ENCODE results near the gene SNX8. TPM values are rescaled to one million over a fixed set of nuclear protein-coding genes. Genes with fewer than 3 reads are reported as not detected.

The SNX8 gene
- total and polyA plus RNA-seq, 2 of the 13 experiments (the other 11 are each of a cell fraction or from before 2014, with no cell fraction given): 20.6 to 45.2 TPM

DNA sequence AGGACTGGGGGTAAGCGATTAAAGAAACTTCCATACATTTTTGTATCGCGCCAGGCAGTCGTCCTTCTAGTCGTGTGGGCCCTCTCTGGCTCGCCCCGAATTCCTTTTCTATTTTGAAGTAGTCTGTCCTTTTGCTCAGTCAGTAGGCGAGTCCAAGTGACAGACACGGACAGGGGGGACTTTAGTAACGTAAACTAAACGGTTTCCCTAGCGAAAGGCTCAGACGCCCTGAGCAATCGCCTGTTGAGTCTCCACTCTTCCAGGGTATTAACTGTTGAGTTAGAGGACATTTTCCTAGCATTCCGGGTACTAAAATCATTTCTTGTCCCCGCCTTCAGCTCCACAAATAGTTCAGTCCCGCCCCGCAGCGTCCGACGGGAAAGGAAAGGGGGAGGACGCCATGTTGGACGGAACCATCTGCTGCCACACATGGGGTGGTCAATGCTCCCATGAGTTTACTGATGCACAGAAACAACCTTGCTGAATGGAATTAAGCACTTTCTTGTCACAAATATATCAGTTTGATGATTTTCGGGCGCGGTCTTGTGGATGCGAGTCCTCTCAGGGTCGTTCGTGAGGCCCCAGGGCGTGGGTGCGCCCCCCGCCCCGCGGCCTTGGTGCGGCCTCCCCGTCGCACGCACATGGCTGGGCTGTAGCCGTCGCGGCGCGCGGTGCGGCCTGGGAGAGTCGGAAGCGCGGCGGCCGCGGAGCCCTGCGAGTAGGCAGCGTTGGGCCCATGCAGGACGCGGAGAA is 40.1 kb upstream of the SNX8 start, which contains the start of gene EIF3B:
Gene EIF3B (plus strand): TSS at position 642 of the 753 bp plus-strand sequence. CDS start 95 bp downstream, at position 737.
- Histone ChIP-seq H4K20me1 (ENCODE audit: insufficient read depth, low read length) (peaks cover 36% of the 10 kb centered on the region), H3K27me3 (ENCODE audit: control insufficient read depth in 1 of 2, insufficient read depth in 2 of 2, low read length in 2 of 2) (no peaks in the 10 kb centered on the region; a peak in 1 of 5 replicates), H3K4me3 (replicated peaks in 1 of 3; ENCODE audit: insufficient read depth in 1 of 3, low read depth in 2 of 3, low read length in 3 of 3) (peak within 1 kb of the TSS; percentile 96 to 98 (median 97)), H3K79me2 (ENCODE audit: insufficient read depth, low read length) (peaks cover 59% of the 10 kb centered on the region), H3K9me3 (ENCODE audit: low read length) (no peaks in the 10 kb centered on the region), H3K27ac (ENCODE audit: extremely low read length, insufficient read depth, low read length) (peak within 1 kb of the TSS; percentile 100), H3K9ac (ENCODE audit: insufficient read depth, low read depth, low read length) (peak within 1 kb of the TSS; percentile 100), H3K36me3 (replicated peaks in 1 of 2; ENCODE audit: control insufficient read depth in 1 of 2, insufficient read depth in 2 of 2, low read length in 2 of 2) (peaks cover 6 to 24% of the 10 kb centered on the region in 2 experiments; a peak in 4 of 5 replicates), H3K4me1 (ENCODE audit: insufficient read depth, low read length) (peaks cover 53% of the 10 kb centered on the region), H2AFZ (ENCODE audit: low read length) (peak within 1 kb of the TSS; percentile 95), H3K4me2 (ENCODE audit: low read depth, low read length) (peak within 1 kb of the TSS; percentile 80)
- FAIRE-seq (peak; percentile 95), ATAC-seq (peak; percentile 89), DNase-seq (ENCODE audit: low spot score) (peak; percentile 87)
- POLR2A ChIA-PET: interaction anchor here (0.6 to 1.7 kb wide), 17 partner anchors 11 to 204 kb away, joined by 3 to 10 read pairs (median 5); partner anchors contain the start of genes CHST12, MAD1L1, MRM2 and NUDT1
- under 1% methylated on average over 30 of the region's 55 CpGs for WGBS (ENCODE audit: low lambda C conversion rate)
- BruUV-seq (replicated peaks): no TSS peak
- in situ Hi-C loops (cut with HindIII; ENCODE audit: extremely low pct_ligation_motif_present, low pct_unique_long_range_greater_than_20kb) (no loop called here), intact Hi-C loops (cut with micrococcal nuclease; ENCODE audit: unreplicated experiment) (loop anchor here (2.0 kb wide), 1 partner anchor 112 kb away; the partner anchor contains the start of genes MRM2 and NUDT1)
- CTCF ChIA-PET (ENCODE audit: low intra/inter-chr PET ratio, low total read pairs): no interaction called here
- TF ChIP-seq ZSCAN21 (CRISPR knock-in tag; IDR thresholded peaks at IDR 0.05; ENCODE audit: borderline replicate concordance): peak; percentile 2; the same call in 1 of the 2 replicates
- TF ChIP-seq ZNF788 (CRISPR knock-in tag; IDR thresholded peaks at IDR 0.05; ENCODE audit: borderline replicate concordance): no peak; the same call in 1 of the 2 replicates
- no peak for TF ChIP-seq TAF15 (IDR thresholded peaks at IDR 0.05; ENCODE audit: low read depth, low read length, poor library complexity, severe bottlenecking)
- no peak for TF ChIP-seq FOXJ3 (CRISPR knock-in tag; IDR thresholded peaks at IDR 0.05; ENCODE audit: borderline replicate concordance)
- no peak for TF ChIP-seq ZBTB46 (CRISPR knock-in tag; IDR thresholded peaks at IDR 0.05; ENCODE audit: borderline replicate concordance)
- 0 out of 2 replicates have a peak, but pooled peaks have one; percentile 39 for TF ChIP-seq ZNF598 (CRISPR knock-in tag; IDR thresholded peaks at IDR 0.05; ENCODE audit: borderline replicate concordance)
- TF ChIP-seq ELF3 (CRISPR knock-in tag; IDR thresholded peaks at IDR 0.05): peak; percentile 35
- peak; percentile 90 for TF ChIP-seq BHLHE40 (IDR thresholded peaks at IDR 0.05; ENCODE audit: low read length)
- no peak for TF ChIP-seq ZNF296 (CRISPR knock-in tag; conservative IDR thresholded peaks at IDR 0.05)
- TF ChIP-seq, protein P1, sequence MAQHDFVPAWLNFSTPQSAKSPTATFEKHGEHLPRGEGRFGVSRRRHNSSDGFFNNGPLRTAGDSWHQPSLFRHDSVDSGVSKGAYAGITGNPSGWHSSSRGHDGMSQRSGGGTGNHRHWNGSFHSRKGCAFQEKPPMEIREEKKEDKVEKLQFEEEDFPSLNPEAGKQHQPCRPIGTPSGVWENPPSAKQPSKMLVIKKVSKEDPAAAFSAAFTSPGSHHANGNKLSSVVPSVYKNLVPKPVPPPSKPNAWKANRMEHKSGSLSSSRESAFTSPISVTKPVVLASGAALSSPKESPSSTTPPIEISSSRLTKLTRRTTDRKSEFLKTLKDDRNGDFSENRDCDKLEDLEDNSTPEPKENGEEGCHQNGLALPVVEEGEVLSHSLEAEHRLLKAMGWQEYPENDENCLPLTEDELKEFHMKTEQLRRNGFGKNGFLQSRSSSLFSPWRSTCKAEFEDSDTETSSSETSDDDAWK (CRISPR knock-in tag; IDR thresholded peaks at IDR 0.05): no peak
- TF ChIP-seq JDP2 (CRISPR knock-in tag; IDR thresholded peaks at IDR 0.05; ENCODE audit: borderline replicate concordance): peak; percentile 53; the same call in 1 of the 2 replicates
- 0 out of 2 replicates have a peak, but pooled peaks have one; percentile 64 for TF ChIP-seq ZNF232 (CRISPR knock-in tag; IDR thresholded peaks at IDR 0.05; ENCODE audit: borderline replicate concordance)
- TF ChIP-seq KLF15 (CRISPR knock-in tag; IDR thresholded peaks at IDR 0.05; ENCODE audit: borderline replicate concordance): no peak
- TF ChIP-seq RAD51 (IDR thresholded peaks at IDR 0.05; ENCODE audit: borderline replicate concordance): no peak
- no peak for TF ChIP-seq ZNF713 (CRISPR knock-in tag; IDR thresholded peaks at IDR 0.05)
- no peak; the same call in 1 of the 2 replicates for TF ChIP-seq RAD21 (CRISPR knock-in tag; IDR thresholded peaks at IDR 0.05)
- no peak for TF ChIP-seq HNRNPH1 (optimal IDR thresholded peaks at IDR 0.05; ENCODE audit: low read depth, low read length)
- TF ChIP-seq ETV6 (CRISPR knock-in tag; conservative IDR thresholded peaks at IDR 0.05): no peak
- TF ChIP-seq IRF2 (CRISPR knock-in tag; IDR thresholded peaks at IDR 0.05): peak; percentile 56; the same call in 1 of the 2 replicates
- no peak for TF ChIP-seq MIXL1 (CRISPR knock-in tag; IDR thresholded peaks at IDR 0.05)

Measured in HepG2 (cell line).